ENCODE data around the gene ALDH3A1. TPM values are rescaled to one million over a fixed set of nuclear protein-coding genes. Genes with fewer than 3 reads are reported as not detected.

ALDH3A1 gene
- total RNA-seq, 1 experiment from 2014 or later, result not detected

DNA sequence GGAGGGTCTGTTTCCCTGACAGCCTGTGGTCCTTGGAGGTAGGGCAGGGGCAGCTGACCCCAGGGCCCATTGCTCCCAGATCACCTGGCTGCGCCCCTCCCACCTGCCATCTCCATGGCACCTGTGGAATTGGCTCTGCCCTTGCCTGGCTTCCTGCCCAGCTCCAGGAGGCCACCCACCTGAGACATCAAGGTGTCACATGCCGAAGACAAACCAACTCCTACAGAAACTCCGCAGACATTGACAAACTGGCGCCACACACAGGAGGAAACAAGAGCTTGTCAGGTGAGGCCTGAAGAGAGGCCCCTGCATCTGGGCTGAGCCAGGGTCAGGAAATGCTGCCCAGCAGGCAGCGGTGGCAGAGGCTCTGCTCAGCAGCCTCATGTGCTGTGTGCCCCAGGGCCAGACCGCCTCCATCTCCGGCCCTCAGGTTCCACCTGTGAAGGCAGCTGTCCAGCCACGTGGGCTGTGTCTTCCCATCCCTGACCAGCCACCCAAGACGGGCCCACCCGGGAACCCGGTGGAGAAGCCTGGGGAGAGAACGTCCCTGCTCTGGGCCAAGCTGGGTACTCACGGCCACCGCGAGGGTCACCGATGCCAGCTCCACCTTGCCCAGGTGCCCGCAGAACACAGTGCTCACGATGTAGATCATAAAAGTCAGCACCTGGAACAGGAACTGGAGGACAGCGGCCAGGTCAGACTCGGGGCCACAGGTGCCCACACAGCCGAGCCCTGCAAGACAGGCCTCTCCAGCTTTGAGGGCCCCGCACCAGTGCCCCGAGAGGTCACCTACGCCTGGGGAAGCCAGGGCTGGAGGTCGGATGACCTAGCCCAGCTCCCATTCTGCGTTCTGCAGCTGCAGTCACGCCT lies 33.3 kb downstream of the ALDH3A1 start:
- Histone ChIP-seq H3K4me1 (ENCODE audit: insufficient read depth, low read length, poor library complexity, severe bottlenecking) (no peaks in the 10 kb centered on the region), H3K9me3 (ENCODE audit: low read depth, low read length, poor library complexity, severe bottlenecking) (no peaks in the 10 kb centered on the region), H3K36me3 (ENCODE audit: insufficient read depth, low read length, poor library complexity, severe bottlenecking) (no peaks in the 10 kb centered on the region), H3K27ac (ENCODE audit: low read depth, low read length, poor library complexity, severe bottlenecking) (no peak overlapping the region), H3K27me3 (replicated peaks; ENCODE audit: insufficient read depth, low read depth, low read length, poor library complexity) (no peaks in the 10 kb centered on the region), H3K4me3 (ENCODE audit: low read depth, low read length, poor library complexity, severe bottlenecking) (no peak overlapping the region)
- no peak for TF ChIP-seq CTCF (conservative IDR thresholded peaks at IDR 0.05; ENCODE audit: low read depth, low read length)
- no peak for TF ChIP-seq EZH2 (IDR thresholded peaks at IDR 0.05; ENCODE audit: borderline replicate concordance, low read depth, low read length, poor library complexity, severe bottlenecking)
- CTCF ChIA-PET, result no interaction called here
- no TSS peak for BruUV-seq (replicated peaks)
- DNase-seq (ENCODE audit: low spot score), result no peak
- POLR2A ChIA-PET (ENCODE audit: low non-redundant PET), result no interaction called here
- intact Hi-C loops (cut with micrococcal nuclease; ENCODE audit: unreplicated experiment), result no loop called here

DNA sequence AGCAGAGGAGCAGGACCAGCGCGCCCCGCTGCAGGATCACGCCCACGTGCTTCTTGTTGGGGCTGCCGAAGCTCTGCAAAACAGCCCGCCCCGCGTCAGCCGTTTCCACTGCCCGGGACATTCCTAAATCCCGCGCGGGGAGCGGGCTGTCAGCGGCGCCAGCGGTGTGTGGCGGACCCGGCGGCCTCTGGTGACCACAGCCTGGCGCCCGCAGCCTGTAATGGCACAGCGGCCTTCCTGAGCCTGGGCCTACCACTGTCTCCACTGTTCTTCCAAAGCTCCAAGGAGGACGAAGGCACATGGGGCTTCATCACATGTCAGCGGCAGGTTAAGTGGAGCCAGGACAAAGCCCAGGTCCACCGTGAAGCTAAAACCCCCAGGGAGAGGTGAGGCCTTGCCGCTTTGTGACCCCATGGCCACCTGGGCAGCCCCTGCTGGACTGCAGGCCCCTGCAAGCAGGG lies 34.2 kb downstream of the ALDH3A1 start:
- H3K27ac ChIP-seq (ENCODE audit: low read depth, low read length, poor library complexity, severe bottlenecking), result no peak overlapping the region
- CTCF ChIA-PET, result no interaction called here
- TF ChIP-seq CTCF (conservative IDR thresholded peaks at IDR 0.05; ENCODE audit: low read depth, low read length) (no peak), EZH2 (IDR thresholded peaks at IDR 0.05; ENCODE audit: borderline replicate concordance, low read depth, low read length, poor library complexity, severe bottlenecking) (no peak)
- DNase-seq (ENCODE audit: low spot score), result no peak
- H3K4me1 ChIP-seq (ENCODE audit: insufficient read depth, low read length, poor library complexity, severe bottlenecking), result no peaks in the 10 kb centered on the region
- POLR2A ChIA-PET (ENCODE audit: low non-redundant PET), result no interaction called here
- no peaks in the 10 kb centered on the region for H3K27me3 ChIP-seq (replicated peaks; ENCODE audit: insufficient read depth, low read depth, low read length, poor library complexity)
- no peaks in the 10 kb centered on the region for H3K36me3 ChIP-seq (ENCODE audit: insufficient read depth, low read length, poor library complexity, severe bottlenecking)
- intact Hi-C loops (cut with micrococcal nuclease; ENCODE audit: unreplicated experiment), result no loop called here
- H3K4me3 ChIP-seq (ENCODE audit: low read depth, low read length, poor library complexity, severe bottlenecking), result no peak overlapping the region
- H3K9me3 ChIP-seq (ENCODE audit: low read depth, low read length, poor library complexity, severe bottlenecking), result no peaks in the 10 kb centered on the region
- no TSS peak for BruUV-seq (replicated peaks)

DNA sequence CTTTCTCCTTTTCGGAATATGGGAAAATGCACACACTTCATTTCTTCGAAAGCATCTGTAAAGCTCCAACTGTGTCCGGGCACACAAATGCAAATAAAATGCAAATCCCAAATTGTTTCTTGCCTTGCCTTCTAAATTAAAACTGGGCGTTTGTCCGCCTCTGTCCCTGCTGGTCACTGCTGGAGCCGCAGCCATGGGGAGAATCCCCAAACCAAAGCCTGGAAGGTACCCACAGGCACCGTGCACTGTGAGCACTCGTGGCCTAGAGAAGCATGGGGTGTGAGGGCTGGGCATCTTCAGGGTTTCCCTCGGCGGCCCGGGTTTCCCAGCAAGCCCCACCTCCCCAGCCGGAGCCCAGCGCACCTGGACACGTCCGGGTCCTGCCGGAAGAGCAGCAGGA lies 34.6 kb downstream of the ALDH3A1 start:
- no peaks in the 10 kb centered on the region for H3K4me1 ChIP-seq (ENCODE audit: insufficient read depth, low read length, poor library complexity, severe bottlenecking)
- intact Hi-C loops (cut with micrococcal nuclease; ENCODE audit: unreplicated experiment), result no loop called here
- H3K36me3 ChIP-seq (ENCODE audit: insufficient read depth, low read length, poor library complexity, severe bottlenecking), result no peaks in the 10 kb centered on the region
- H3K27ac ChIP-seq (ENCODE audit: low read depth, low read length, poor library complexity, severe bottlenecking), result no peak overlapping the region
- H3K9me3 ChIP-seq (ENCODE audit: low read depth, low read length, poor library complexity, severe bottlenecking), result no peaks in the 10 kb centered on the region
- H3K27me3 ChIP-seq (replicated peaks; ENCODE audit: insufficient read depth, low read depth, low read length, poor library complexity), result no peaks in the 10 kb centered on the region
- CTCF ChIA-PET, result no interaction called here
- no peak for DNase-seq (ENCODE audit: low spot score)
- POLR2A ChIA-PET (ENCODE audit: low non-redundant PET), result no interaction called here
- no peak overlapping the region for H3K4me3 ChIP-seq (ENCODE audit: low read depth, low read length, poor library complexity, severe bottlenecking)
- no TSS peak for BruUV-seq (replicated peaks)
- no peak for TF ChIP-seq CTCF (conservative IDR thresholded peaks at IDR 0.05; ENCODE audit: low read depth, low read length)
- no peak for TF ChIP-seq EZH2 (IDR thresholded peaks at IDR 0.05; ENCODE audit: borderline replicate concordance, low read depth, low read length, poor library complexity, severe bottlenecking)

Data from A673 (cell line).